Measurements from ENCODE around the gene FNDC3A. TPM values are rescaled to one million over a fixed set of nuclear protein-coding genes. Genes with fewer than 3 reads are reported as not detected.
"Not testable (repeated sequence)": the region's sequence is repeated elsewhere in the genome, so short reads cannot be mapped to it uniquely, and the experiment has no call there.

The FNDC3A gene
- total and polyA plus RNA-seq, 9 donors, result 26.4 to 46.0 (median 37.9) TPM

- H3K4me1 ChIP-seq (ENCODE audit: control insufficient read depth, insufficient read depth, low read length), result no peaks in the 10 kb centered on the region
- H3K9me3 ChIP-seq (replicated peaks; ENCODE audit: control insufficient read depth, low read depth, low read length), result no peaks in the 10 kb centered on the region
- H3K4me3 ChIP-seq (ENCODE audit: low read length), result no peak overlapping the region
- H3K27me3 ChIP-seq (ENCODE audit: control insufficient read depth, insufficient read depth, low read length), result no peaks in the 10 kb centered on the region
- no peak for DNase-seq
- H3K27ac ChIP-seq (ENCODE audit: low read length), result no peak overlapping the region
- no peaks in the 10 kb centered on the region for H3K36me3 ChIP-seq (ENCODE audit: control insufficient read depth, insufficient read depth, low read length)
- no CpG with 5 or more reads among the region's 1 CpG for WGBS (ENCODE audit: insufficient coverage)
Measured at GRCh38 chr13:49053906-49054305, 78.2 kb downstream of the FNDC3A start.

GRCh38 chr13:49055021-49055420 is 79.3 kb downstream of the FNDC3A start:
- Histone ChIP-seq H3K27ac (ENCODE audit: low read length) (no peak overlapping the region), H3K4me1 (ENCODE audit: control insufficient read depth, insufficient read depth, low read length) (no peaks in the 10 kb centered on the region), H3K4me3 (ENCODE audit: low read length) (no peak overlapping the region), H3K27me3 (ENCODE audit: control insufficient read depth, insufficient read depth, low read length) (no peaks in the 10 kb centered on the region), H3K36me3 (ENCODE audit: control insufficient read depth, insufficient read depth, low read length) (no peaks in the 10 kb centered on the region), H3K9me3 (replicated peaks; ENCODE audit: control insufficient read depth, low read depth, low read length) (no peaks in the 10 kb centered on the region)
- no CpG with 5 or more reads among the region's 4 CpGs for WGBS (ENCODE audit: insufficient coverage)
- DNase-seq, result no peak

- 83% methylated on average over 1 of the region's 3 CpGs for WGBS (ENCODE audit: insufficient coverage)
- DNase-seq, result no peak
- Histone ChIP-seq H3K4me3 (ENCODE audit: low read length) (no peak overlapping the region), H3K36me3 (ENCODE audit: control insufficient read depth, insufficient read depth, low read length) (no peaks in the 10 kb centered on the region), H3K27ac (ENCODE audit: low read length) (no peak overlapping the region), H3K9me3 (replicated peaks; ENCODE audit: control insufficient read depth, low read depth, low read length) (no peaks in the 10 kb centered on the region), H3K27me3 (ENCODE audit: control insufficient read depth, insufficient read depth, low read length) (no peaks in the 10 kb centered on the region), H3K4me1 (ENCODE audit: control insufficient read depth, insufficient read depth, low read length) (no peaks in the 10 kb centered on the region)
Measured at GRCh38 chr13:49057176-49057575, 81.5 kb downstream of the FNDC3A start.

GRCh38 chr13:49058761-49059160 is 83.0 kb downstream of the FNDC3A start:
- Histone ChIP-seq H3K4me1 (ENCODE audit: control insufficient read depth, insufficient read depth, low read length) (no peaks in the 10 kb centered on the region), H3K27ac (ENCODE audit: low read length) (no peak overlapping the region), H3K9me3 (replicated peaks; ENCODE audit: control insufficient read depth, low read depth, low read length) (no peaks in the 10 kb centered on the region), H3K27me3 (ENCODE audit: control insufficient read depth, insufficient read depth, low read length) (no peaks in the 10 kb centered on the region), H3K4me3 (ENCODE audit: low read length) (no peak overlapping the region), H3K36me3 (ENCODE audit: control insufficient read depth, insufficient read depth, low read length) (no peaks in the 10 kb centered on the region)
- DNase-seq, result no peak

- WGBS (ENCODE audit: insufficient coverage), result 100% methylated on average over 3 of the region's 3 CpGs
- DNase-seq, result no peak
- no peaks in the 10 kb centered on the region for H3K4me1 ChIP-seq (ENCODE audit: control insufficient read depth, insufficient read depth, low read length)
Measured at GRCh38 chr13:49060678-49061387, 85.1 kb downstream of the FNDC3A start.

GRCh38 chr13:49061388-49061752 is 85.7 kb downstream of the FNDC3A start:
- not testable (repeated sequence) for H3K36me3 ChIP-seq (ENCODE audit: control insufficient read depth, insufficient read depth, low read length); DNase-seq; H3K27me3 ChIP-seq (ENCODE audit: control insufficient read depth, insufficient read depth, low read length)

More at GRCh38 chr13:49060678-49061387, 85.1 kb downstream of the FNDC3A start:
- Histone ChIP-seq H3K27ac (ENCODE audit: low read length) (no peak overlapping the region), H3K36me3 (ENCODE audit: control insufficient read depth, insufficient read depth, low read length) (no peaks in the 10 kb centered on the region), H3K9me3 (replicated peaks; ENCODE audit: control insufficient read depth, low read depth, low read length) (no peaks in the 10 kb centered on the region), H3K4me3 (ENCODE audit: low read length) (no peak overlapping the region), H3K27me3 (ENCODE audit: control insufficient read depth, insufficient read depth, low read length) (no peaks in the 10 kb centered on the region)

GRCh38 chr13:49062297-49062896 is 86.7 kb downstream of the FNDC3A start:
- Histone ChIP-seq H3K9me3 (replicated peaks; ENCODE audit: control insufficient read depth, low read depth, low read length) (no peaks in the 10 kb centered on the region), H3K36me3 (ENCODE audit: control insufficient read depth, insufficient read depth, low read length) (no peaks in the 10 kb centered on the region), H3K27me3 (ENCODE audit: control insufficient read depth, insufficient read depth, low read length) (no peaks in the 10 kb centered on the region), H3K4me3 (ENCODE audit: low read length) (no peak overlapping the region), H3K27ac (ENCODE audit: low read length) (no peak overlapping the region), H3K4me1 (ENCODE audit: control insufficient read depth, insufficient read depth, low read length) (no peaks in the 10 kb centered on the region)
- DNase-seq, result peak; percentile 22
- whole genome bisulfite sequencing (ENCODE audit: insufficient coverage), result no CpG with 5 or more reads among the region's 3 CpGs

More at GRCh38 chr13:49061388-49061752, 85.7 kb downstream of the FNDC3A start:
- not testable (repeated sequence) for H3K9me3 ChIP-seq (replicated peaks; ENCODE audit: control insufficient read depth, low read depth, low read length); H3K27ac ChIP-seq (ENCODE audit: low read length); H3K4me1 ChIP-seq (ENCODE audit: control insufficient read depth, insufficient read depth, low read length); H3K4me3 ChIP-seq (ENCODE audit: low read length)

GRCh38 chr13:49063011-49063410 is 87.3 kb downstream of the FNDC3A start:
- Histone ChIP-seq H3K27ac (ENCODE audit: low read length) (no peak overlapping the region), H3K4me3 (ENCODE audit: low read length) (no peak overlapping the region), H3K27me3 (ENCODE audit: control insufficient read depth, insufficient read depth, low read length) (no peaks in the 10 kb centered on the region), H3K4me1 (ENCODE audit: control insufficient read depth, insufficient read depth, low read length) (no peaks in the 10 kb centered on the region), H3K36me3 (ENCODE audit: control insufficient read depth, insufficient read depth, low read length) (no peaks in the 10 kb centered on the region), H3K9me3 (replicated peaks; ENCODE audit: control insufficient read depth, low read depth, low read length) (no peaks in the 10 kb centered on the region)
- peak; percentile 54 for DNase-seq

GRCh38 chr13:49063497-49063896 is 87.8 kb downstream of the FNDC3A start:
- Histone ChIP-seq H3K27ac (ENCODE audit: low read length) (no peak overlapping the region), H3K4me1 (ENCODE audit: control insufficient read depth, insufficient read depth, low read length) (no peaks in the 10 kb centered on the region), H3K4me3 (ENCODE audit: low read length) (no peak overlapping the region), H3K27me3 (ENCODE audit: control insufficient read depth, insufficient read depth, low read length) (no peaks in the 10 kb centered on the region), H3K36me3 (ENCODE audit: control insufficient read depth, insufficient read depth, low read length) (no peaks in the 10 kb centered on the region), H3K9me3 (replicated peaks; ENCODE audit: control insufficient read depth, low read depth, low read length) (no peaks in the 10 kb centered on the region)
- WGBS (ENCODE audit: insufficient coverage), result no CpG with 5 or more reads among the region's 1 CpG
- DNase-seq, result no peak

- 71% methylated on average over 1 of the region's 3 CpGs for WGBS (ENCODE audit: insufficient coverage)
- Histone ChIP-seq H3K4me3 (ENCODE audit: low read length) (no peak overlapping the region), H3K4me1 (ENCODE audit: control insufficient read depth, insufficient read depth, low read length) (no peaks in the 10 kb centered on the region), H3K36me3 (ENCODE audit: control insufficient read depth, insufficient read depth, low read length) (no peaks in the 10 kb centered on the region), H3K27ac (ENCODE audit: low read length) (no peak overlapping the region), H3K9me3 (replicated peaks; ENCODE audit: control insufficient read depth, low read depth, low read length) (no peaks in the 10 kb centered on the region), H3K27me3 (ENCODE audit: control insufficient read depth, insufficient read depth, low read length) (no peaks in the 10 kb centered on the region)
- no peak for DNase-seq
Measured at GRCh38 chr13:49064476-49064875, 88.8 kb downstream of the FNDC3A start.

- Histone ChIP-seq H3K27ac (ENCODE audit: low read length) (no peak overlapping the region), H3K4me3 (ENCODE audit: low read length) (no peak overlapping the region), H3K27me3 (ENCODE audit: control insufficient read depth, insufficient read depth, low read length) (no peaks in the 10 kb centered on the region), H3K4me1 (ENCODE audit: control insufficient read depth, insufficient read depth, low read length) (no peaks in the 10 kb centered on the region), H3K36me3 (ENCODE audit: control insufficient read depth, insufficient read depth, low read length) (no peaks in the 10 kb centered on the region), H3K9me3 (replicated peaks; ENCODE audit: control insufficient read depth, low read depth, low read length) (no peaks in the 10 kb centered on the region)
- WGBS (ENCODE audit: insufficient coverage), result 68% methylated on average over 2 of the region's 2 CpGs
- no peak for DNase-seq
Measured at GRCh38 chr13:49066856-49067255, 91.1 kb downstream of the FNDC3A start.

All from muscle of leg (tissue), 11 donors.